OCI-LY7 (cell line): ENCODE data around the gene GATAD2B.

Source experiments
- EZH2phosphoT487 ChIP-seq: fragments of 200-600 bp; sonication (generic); IDR thresholded peaks from 2 replicates; pipeline ENCODE4 v1.6.1; 2018; ENCODE audit warnings: low read depth, borderline replicate concordance, mild to moderate bottlenecking, mixed run types, antibody characterized with exemption, low read length, moderate library complexity, mixed read lengths
- TF ChIP-seq, protein P1 (sequence below): fragments of 200-600 bp; sonication (generic); conservative IDR thresholded peaks from 2 replicates; pipeline ENCODE4 v1.5.1; 2014; ENCODE audit warnings: mild to moderate bottlenecking, antibody characterized with exemption, low read length, moderate library complexity, mixed read lengths

DNA sequence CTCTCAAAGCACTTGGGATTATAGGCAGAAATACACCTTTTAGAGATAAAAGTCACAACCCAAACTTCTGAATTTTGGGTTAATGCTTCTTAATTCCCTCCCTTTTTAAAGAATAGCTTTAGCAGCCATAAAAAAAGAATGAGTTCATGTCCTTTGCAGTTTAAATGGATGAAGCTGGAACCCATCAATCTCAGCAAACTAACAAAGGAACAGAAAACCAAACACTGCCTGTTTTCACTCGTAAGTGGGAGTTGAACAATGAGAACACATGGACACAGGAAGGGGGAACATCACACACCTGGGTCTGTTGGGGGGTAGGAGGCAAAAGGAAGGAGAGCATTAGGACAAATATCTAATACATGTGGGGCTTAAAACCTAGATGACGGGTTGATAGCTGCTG is 91.7 kb downstream of the GATAD2B start:
- TF ChIP-seq, protein P1, sequence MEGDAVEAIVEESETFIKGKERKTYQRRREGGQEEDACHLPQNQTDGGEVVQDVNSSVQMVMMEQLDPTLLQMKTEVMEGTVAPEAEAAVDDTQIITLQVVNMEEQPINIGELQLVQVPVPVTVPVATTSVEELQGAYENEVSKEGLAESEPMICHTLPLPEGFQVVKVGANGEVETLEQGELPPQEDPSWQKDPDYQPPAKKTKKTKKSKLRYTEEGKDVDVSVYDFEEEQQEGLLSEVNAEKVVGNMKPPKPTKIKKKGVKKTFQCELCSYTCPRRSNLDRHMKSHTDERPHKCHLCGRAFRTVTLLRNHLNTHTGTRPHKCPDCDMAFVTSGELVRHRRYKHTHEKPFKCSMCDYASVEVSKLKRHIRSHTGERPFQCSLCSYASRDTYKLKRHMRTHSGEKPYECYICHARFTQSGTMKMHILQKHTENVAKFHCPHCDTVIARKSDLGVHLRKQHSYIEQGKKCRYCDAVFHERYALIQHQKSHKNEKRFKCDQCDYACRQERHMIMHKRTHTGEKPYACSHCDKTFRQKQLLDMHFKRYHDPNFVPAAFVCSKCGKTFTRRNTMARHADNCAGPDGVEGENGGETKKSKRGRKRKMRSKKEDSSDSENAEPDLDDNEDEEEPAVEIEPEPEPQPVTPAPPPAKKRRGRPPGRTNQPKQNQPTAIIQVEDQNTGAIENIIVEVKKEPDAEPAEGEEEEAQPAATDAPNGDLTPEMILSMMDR: no peak
- no peak for TF ChIP-seq EZH2phosphoT487
